ENCODE results near the gene ASCL2.
"Not testable (repeated sequence)": the region's sequence is repeated elsewhere in the genome, so short reads cannot be mapped to it uniquely, and the experiment has no call there.

The ASCL2 gene

GRCh38 chr11:2296913-2297622, 26.7 kb upstream of the ASCL2 start:
- DNase-seq = no peak

DNA sequence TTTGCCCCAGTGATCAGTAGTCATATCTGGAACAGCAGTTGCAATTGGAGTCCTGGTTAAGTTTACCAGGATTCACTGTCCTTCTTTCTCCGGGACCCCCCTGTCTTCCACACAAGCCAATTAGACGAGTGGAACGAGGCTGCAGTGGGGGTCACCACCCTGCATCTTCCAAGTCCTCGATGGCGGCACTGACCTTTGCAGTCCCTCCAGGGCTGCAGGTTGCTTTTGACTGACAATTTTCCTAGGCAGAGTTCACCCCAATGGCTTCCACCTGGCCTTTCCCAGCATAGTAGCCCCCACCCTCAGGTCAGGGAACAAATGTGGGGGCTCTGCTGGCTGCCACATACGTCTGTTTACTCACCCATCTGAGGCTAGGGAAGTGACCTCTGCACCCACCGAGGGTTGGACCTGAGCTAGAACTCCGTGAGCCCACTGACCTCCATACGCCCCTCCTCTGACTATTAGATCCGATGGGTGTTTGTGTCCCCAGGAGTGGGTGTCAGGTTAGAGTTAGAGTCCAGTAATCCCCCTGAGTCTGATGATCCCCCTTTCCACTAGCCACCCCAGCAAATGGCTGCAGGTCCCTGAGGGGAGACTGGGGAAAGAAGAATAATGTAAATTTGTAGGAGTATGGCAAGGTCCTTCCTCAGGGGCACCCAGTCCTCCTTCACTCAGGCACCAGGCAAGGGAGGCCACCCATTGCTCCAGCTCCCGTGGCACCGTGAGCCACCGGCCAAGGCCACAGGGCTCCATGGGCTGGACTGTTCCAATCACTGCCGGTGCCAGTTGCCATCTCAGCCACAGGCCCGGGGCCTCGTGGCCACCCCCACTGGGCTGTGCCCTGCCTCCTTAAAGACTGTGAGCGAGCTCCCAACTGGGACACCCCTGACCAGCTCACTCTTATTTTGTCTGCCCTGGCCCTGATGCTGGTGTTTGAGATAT, 25.9 kb upstream of the ASCL2 start:
- DNase-seq = no peak

DNA sequence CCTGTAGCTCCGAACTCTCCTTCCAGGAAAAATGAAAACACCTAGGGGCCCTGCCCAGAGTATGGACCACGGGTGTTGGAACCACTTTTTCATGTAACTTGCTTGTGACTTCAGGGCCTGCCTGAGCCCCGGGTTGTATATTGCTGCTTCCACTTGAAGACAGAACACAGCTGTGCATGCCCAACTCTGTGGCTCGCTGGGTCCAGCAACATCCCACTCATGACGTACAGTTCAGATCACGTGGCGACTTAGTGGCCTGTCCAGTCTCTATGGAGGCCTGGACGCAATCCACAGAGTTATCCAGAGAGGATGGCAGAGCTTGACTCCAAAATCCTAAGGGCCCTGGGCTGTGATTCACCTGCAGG, 24.5 kb upstream of the ASCL2 start:
- no peak for DNase-seq

DNA sequence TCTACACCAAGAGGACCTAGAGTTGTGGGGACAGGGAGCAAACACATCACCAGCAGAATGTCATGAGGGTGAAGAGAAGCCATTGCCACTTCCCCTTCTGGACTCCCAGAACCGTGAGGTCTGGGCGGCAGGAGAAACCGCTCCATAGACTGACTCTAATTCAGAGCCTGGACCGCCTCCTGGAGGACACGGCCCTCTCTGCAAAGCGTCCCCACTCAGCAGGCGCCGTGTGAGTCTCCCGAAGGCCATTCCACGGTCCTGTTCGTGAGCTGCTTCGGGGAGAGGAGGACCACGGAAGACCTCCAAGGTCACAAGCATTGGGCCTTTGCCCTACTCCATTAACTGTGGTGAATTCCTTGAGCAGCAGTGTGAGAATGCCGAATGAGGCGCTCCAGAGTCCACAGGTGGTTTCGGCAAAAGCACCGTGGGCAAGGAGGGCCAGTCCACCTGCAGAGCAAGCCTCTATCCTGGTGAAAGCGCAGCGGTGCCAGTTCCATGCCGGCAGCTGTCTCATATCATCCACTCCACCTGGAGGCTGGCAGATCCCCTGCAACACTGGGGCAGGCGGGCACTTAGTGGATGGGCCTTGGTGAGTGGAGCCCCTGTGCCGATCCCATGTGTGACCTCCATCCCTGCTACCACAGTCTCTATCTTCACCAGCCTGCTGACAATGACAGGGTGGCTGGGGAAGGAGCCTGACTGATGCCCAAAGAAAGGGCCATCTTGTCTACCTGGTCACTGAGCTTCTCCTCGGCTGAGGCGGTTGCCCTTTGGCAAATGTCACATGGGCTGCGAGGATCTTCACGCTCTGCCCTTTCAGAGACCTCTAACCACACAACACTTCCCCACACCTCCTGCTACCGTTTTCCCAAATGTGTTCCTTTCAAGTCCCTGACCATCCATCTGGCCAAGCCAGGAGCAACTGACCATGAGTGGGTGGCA, 23.9 kb upstream of the ASCL2 start:
- no peak for DNase-seq

DNA sequence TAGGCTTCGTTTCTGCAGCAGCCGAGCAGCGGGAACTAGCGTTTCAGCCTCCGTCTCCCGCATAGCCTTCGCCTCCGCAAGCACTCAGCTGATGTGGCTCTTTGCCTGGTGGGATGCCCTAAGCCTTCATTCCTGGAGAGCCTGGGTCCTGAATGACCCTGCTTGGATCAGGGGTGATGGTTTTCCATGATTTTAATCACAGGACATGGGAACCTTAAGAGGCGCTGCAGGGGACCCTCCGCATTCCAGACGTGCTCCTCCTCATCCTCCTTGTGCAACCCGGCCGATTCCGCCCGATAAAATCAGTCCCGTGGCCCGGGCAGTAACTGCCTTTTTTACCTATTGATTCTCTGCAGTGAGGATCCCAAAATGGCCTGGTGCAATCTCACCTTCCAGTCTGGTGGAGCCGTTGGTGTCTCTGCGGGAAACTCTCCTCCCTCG, 23.2 kb upstream of the ASCL2 start:
- no peak for DNase-seq

DNA sequence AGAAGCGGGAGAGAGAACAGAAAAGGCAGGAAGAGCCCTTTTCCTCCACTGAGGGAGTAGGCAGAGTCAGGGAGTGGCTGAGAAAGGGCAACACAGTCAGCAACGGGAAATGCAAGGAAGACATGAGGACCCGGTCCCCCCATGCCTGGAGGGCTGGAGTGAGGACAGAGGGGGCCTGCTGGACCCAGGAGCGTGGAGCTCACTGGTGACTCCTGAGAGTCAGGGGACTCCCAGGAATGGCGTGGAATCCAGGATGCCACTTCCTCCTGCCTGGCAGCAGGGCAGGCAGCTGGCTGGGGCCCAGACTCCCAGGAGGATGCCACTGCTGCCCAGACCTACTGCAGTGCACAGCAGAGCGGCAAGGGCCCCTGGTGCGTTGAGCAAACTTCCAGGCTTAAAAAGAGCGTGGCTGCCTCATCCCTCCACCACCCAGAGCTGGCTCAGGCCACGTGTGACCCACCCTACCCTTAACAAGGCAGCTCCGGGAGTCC, 20.0 kb upstream of the ASCL2 start:
- DNase-seq = no peak

DNA sequence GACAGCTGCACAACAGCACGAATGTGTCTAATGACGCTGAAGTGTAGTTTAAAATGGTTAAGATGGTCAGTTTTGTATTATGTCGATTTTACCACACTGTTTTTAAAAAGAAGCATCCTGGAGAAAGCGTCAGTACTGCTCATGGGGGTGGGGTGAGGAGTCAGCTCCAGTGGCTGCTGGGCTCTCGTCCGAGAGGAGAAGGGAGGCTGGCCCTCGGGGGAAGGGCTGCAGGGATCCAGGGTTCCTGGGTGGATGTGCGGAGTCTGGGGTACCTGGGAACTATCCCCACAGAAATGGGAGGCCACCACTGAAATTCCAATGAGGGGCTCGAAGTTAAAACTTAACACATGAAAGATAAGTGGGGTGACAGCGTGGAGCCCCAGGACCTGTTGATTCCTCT, 19.5 kb upstream of the ASCL2 start:
- no peak for DNase-seq

DNA sequence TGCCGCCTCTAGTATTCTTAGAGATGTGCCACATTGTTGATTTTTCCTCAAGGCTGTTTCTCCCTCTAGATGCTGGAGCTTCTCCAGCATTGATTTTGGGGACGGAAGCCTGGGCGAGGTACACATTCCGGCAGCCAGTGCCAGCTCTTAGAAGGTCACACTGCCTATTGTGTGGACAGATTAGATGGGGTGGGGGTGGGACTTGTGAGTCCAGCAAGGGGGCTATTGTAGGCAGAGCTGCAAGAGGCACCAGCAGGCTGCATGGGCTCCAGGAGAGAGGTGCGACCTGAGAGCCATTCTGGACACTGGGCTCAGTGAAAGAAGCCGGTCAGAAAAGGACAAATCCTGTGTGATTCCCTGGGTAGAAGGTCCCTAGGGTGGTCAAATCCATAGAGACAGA, 19.0 kb upstream of the ASCL2 start:
- no peak for DNase-seq

GRCh38 chr11:2287091-2287490, 16.7 kb upstream of the ASCL2 start:
- DNase-seq = no peak

- not testable (repeated sequence) for DNase-seq
Observed at GRCh38 chr11:2286350-2286749, 16.0 kb upstream of the ASCL2 start.

DNA sequence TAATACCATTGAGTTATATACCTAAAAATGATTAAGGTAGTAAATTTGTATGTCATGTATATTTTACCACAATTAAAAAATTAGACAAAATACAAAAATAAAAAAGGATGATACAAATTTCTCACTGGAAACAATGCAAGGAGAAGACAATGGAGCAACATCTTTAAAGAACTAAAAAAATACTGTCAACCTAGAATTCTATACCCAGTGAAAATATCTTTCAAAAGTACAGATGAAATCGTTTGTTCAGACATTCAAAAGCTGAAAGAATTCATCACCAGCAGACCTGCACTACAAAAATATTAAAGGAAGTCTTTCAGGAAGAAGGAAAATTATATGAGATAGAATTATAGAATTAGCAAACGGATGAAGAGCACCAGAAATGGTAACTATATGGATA, 9.8 kb upstream of the ASCL2 start:
- DNase-seq = no peak

GRCh38 chr11:2277933-2278523, 7.6 kb upstream of the ASCL2 start:
- no peak for DNase-seq

GRCh38 chr11:2277008-2277346, 6.6 kb upstream of the ASCL2 start:
- no peak for DNase-seq

DNA sequence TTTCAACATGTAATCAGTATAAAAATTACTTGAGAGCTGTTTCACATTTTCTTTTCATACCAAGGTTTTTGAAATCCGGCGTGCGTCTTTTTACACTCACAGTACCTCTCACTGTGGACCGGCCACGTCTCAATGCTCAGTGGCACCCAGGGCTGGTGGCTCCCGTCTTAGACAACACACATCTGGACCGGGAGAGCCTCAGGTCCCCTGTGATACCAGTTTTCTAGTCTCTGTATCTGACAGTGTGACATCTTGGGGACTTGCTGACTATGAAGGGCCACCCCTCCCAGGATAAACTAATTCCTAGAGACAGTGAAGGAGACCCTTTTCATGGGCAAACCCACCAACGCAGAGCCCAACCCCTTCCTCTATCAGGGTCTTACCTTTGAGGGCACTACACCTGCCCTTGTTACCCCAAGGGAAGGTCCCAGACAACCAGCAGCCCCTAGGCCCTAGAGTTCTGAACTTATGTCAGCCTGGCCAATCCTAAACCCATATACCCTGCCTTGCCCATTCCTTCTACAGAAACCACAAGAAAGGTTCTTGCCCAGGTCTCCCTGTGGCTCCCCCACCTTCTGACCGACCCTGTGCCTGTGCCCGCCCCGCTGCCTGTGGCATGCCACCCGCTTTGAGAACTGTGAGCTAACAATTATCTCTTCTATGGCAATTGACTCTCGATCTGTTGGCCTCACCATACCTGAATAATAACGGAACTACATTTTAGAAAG, 6.1 kb upstream of the ASCL2 start:
- no peak for DNase-seq

- DNase-seq = no peak
Observed at GRCh38 chr11:2275334-2276279, 5.2 kb upstream of the ASCL2 start.

DNA sequence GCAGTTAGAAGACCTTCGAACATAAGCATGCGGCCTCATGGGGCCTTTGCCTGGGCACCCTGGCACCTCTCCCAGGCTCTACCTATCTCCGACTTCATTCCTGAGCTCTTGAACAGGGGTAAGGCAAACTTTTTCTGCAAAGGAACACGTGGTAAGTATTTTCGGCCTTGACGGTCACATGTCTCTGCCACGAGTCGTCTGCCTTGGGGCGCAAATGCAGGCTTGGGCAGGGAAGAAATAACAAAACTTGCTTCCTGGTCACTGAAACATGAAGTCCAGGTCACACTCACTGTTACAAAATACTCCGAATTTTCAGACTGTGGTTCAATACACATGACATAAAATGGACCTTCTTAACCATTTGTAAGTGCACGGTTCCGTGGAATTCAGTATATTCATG, 3.4 kb upstream of the ASCL2 start:
- DNase-seq = no peak

DNA sequence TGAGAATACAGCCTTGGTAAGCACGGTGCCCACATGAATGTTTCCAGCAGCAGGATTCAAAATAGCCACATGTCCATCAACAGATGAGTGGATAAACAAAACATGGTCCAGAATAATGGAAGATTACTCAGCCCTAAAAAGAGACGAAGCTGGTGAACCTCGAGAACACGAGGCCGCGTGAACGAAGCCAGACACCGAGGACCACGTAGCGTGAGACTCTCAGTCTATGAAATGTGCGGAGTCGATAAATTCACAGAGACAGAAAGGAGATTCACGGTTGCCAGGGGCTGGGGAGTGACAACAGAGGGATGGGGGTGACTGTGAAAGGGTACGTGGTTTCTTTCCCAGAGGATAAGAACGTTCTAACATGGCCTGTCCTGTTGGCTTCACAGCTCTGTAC, 2.9 kb upstream of the ASCL2 start:
- no peak for DNase-seq

DNA sequence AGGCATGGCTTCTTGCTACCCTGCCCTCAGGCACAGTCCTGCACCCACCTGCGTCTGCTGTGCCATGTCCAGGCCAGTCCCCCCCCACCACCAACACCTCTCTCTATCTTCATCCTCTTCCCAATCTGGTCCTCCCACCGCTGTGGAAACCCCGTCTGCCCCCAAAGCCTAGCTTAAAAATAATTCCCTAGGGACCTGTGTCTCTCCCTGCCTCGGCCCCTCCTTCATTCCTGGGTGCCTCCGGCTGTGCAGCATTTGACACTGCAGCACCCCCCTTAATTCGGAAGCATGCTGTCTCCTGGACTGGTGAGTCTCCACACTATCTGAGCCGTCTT, 2.5 kb upstream of the ASCL2 start:
- DNase-seq = no peak

GRCh38 chr11:2272228-2272945, 2.0 kb upstream of the ASCL2 start:
- DNase-seq = no peak

Measured in NCI-H187 (cell line).